GM23248 (cell line): ENCODE measurements around the gene TBX3.

ENCODE experiments used
- EZH2 ChIP-seq: fragments of 200-600 bp; sonication (generic); IDR thresholded peaks from 2 replicates; pipeline ENCODE4 v1.6.1; 2018; ENCODE audit warnings: antibody characterized with exemption, mild to moderate bottlenecking; ENCODE audit not compliant: insufficient read depth, poor library complexity, severe bottlenecking
- EZH2phosphoT487 ChIP-seq: fragments of 200-600 bp; sonication (generic); IDR thresholded peaks from 2 replicates; pipeline ENCODE4 v1.6.1; 2018; ENCODE audit warnings: antibody characterized with exemption, moderate library complexity, mild to moderate bottlenecking, low read depth; ENCODE audit not compliant: insufficient read depth

GRCh38 chr12:114694436-114695304 is 10.7 kb upstream of the TBX3 start:
- TF ChIP-seq EZH2phosphoT487 (no peak), EZH2 (no peak)
